IMR-90 (cell line): Measurements from ENCODE around the gene SIGLEC7. TPM values are rescaled to one million over a fixed set of nuclear protein-coding genes. Genes with fewer than 3 reads are reported as not detected.

Experiments
- ATAC-seq: fragments of 200-7000 bp; cut with Tn5 transposase; 2 replicates; pipeline ENCODE4 v1.9.1; 2020; ENCODE audit warnings: low read depth, mild to moderate bottlenecking, moderate library complexity
- BruUV-seq: library from RNA; stranded (reverse); fragments of 400-500 nt; replicated peaks from 2 replicates; lab custom pipeline; 2021; lab: Mats Ljungman, UMichigan
- CTCF ChIA-PET: fragments of 300-600 bp; formaldehyde crosslinking; extraction: SDS; loops from one replicate; lab custom pipeline; 2021; ENCODE audit warnings: antibody characterized with exemption; lab: Yijun Ruan, JAX
- POLR2A ChIA-PET: fragments of 300-600 bp; sonication (Branson Sonifier 250); formaldehyde crosslinking; loops from one replicate; lab custom pipeline; 2022; ENCODE audit warnings: antibody characterized with exemption; ENCODE audit not compliant: unreplicated experiment; lab: Charles Lee
- DNase-seq: peaks from one replicate; pipeline ENCODE4 v3.0.0; 2013
- H2AFZ ChIP-seq: replicated peaks from 2 replicates; pipeline ENCODE3; 2013; ENCODE audit warnings: low read length, mild to moderate bottlenecking; ENCODE audit not compliant: poor library complexity
- H2AK5ac ChIP-seq: 2 replicates; pipeline ENCODE4 v1.6.1; 2013; ENCODE audit warnings: low read depth, low read length, inconsistent platforms
- H2AK9ac ChIP-seq: replicated peaks from 2 replicates; pipeline ENCODE3; 2013; ENCODE audit warnings: mild to moderate bottlenecking, low read depth, low read length, moderate library complexity; ENCODE audit not compliant: poor library complexity
- H2BK120ac ChIP-seq: 2 replicates; pipeline ENCODE4 v1.6.1; 2013; ENCODE audit warnings: low read depth, low read length, inconsistent platforms
- H2BK15ac ChIP-seq: 3 replicates; pipeline ENCODE4 v1.6.1; 2013; ENCODE audit warnings: low read depth, low read length, inconsistent platforms
- H2BK20ac ChIP-seq: 2 replicates; pipeline ENCODE4 v1.6.1; 2013; ENCODE audit warnings: low read depth, mild to moderate bottlenecking, inconsistent platforms, low read length, moderate library complexity
- H2BK5ac ChIP-seq: 2 replicates; pipeline ENCODE4 v1.6.1; 2013; ENCODE audit warnings: mild to moderate bottlenecking, low read depth, low read length, inconsistent platforms; ENCODE audit not compliant: poor library complexity, severe bottlenecking
- H3K14ac ChIP-seq: replicated peaks from 2 replicates; pipeline ENCODE4 v1.6.1; 2013; ENCODE audit warnings: low read depth, low read length, inconsistent platforms
- H3K18ac ChIP-seq: 2 replicates; pipeline ENCODE4 v1.6.1; 2013; ENCODE audit warnings: low read depth, low read length, control low read depth
- H3K23ac ChIP-seq: 2 replicates; pipeline ENCODE4 v1.6.1; 2013; ENCODE audit warnings: low read depth, low read length, inconsistent platforms
- H3K27ac ChIP-seq: 2 replicates; pipeline ENCODE4 v1.5.1; 2013; ENCODE audit warnings: mild to moderate bottlenecking, control low read depth, low read length; ENCODE audit not compliant: insufficient read depth
- H3K27me3 ChIP-seq: 2 replicates; pipeline ENCODE4 v1.6.1; 2013; ENCODE audit warnings: low read length; ENCODE audit not compliant: control insufficient read depth, insufficient read depth
- H3K36me3 ChIP-seq: 2 replicates; pipeline ENCODE4 v1.6.1; 2013; ENCODE audit warnings: low read length, mixed read lengths; ENCODE audit not compliant: control insufficient read depth, insufficient read depth
- H3K4ac ChIP-seq: 2 replicates; pipeline ENCODE4 v1.6.1; 2013; ENCODE audit warnings: low read depth, low read length, inconsistent platforms
- H3K4me1 ChIP-seq: 2 replicates; pipeline ENCODE4 v1.6.1; 2013; ENCODE audit warnings: low read length, mixed read lengths; ENCODE audit not compliant: control insufficient read depth, insufficient read depth
- H3K4me2 ChIP-seq: 2 replicates; pipeline ENCODE4 v1.6.1; 2013; ENCODE audit warnings: low read depth, mild to moderate bottlenecking, control low read depth, low read length, moderate library complexity
- H3K4me3 ChIP-seq: 2 replicates; pipeline ENCODE4 v1.5.1; 2013; ENCODE audit warnings: low read depth, mild to moderate bottlenecking, control low read depth, low read length, moderate library complexity; ENCODE audit not compliant: insufficient read depth
- H3K56ac ChIP-seq: 2 replicates; pipeline ENCODE4 v1.6.1; 2013; ENCODE audit warnings: low read length, inconsistent platforms; ENCODE audit not compliant: insufficient read depth; ENCODE audit errors: extremely low read depth
- H3K79me1 ChIP-seq, 2 experiments: 2 replicates each; pipeline ENCODE4 v1.6.1; 2013; ENCODE audit warnings: low read length in 2 of 2, inconsistent platforms in 1 of 2, low read depth in 1 of 2
- H3K9ac ChIP-seq: 2 replicates; pipeline ENCODE4 v1.6.1; 2013; ENCODE audit warnings: low read depth, low read length, control low read depth
- H3K9me1 ChIP-seq: 2 replicates; pipeline ENCODE4 v1.6.1; 2013; ENCODE audit warnings: low read length, inconsistent platforms; ENCODE audit not compliant: insufficient read depth
- H3K9me3 ChIP-seq: 2 replicates; pipeline ENCODE4 v1.6.1; 2013; ENCODE audit warnings: low read length; ENCODE audit not compliant: control insufficient read depth, insufficient read depth
- H4K20me1 ChIP-seq: 2 replicates; pipeline ENCODE4 v1.6.1; 2013; ENCODE audit warnings: low read length, inconsistent platforms; ENCODE audit not compliant: insufficient read depth
- H4K5ac ChIP-seq: 2 replicates; pipeline ENCODE4 v1.6.1; 2013; ENCODE audit warnings: mild to moderate bottlenecking, low read depth, low read length, control low read depth
- H4K8ac ChIP-seq, 2 experiments: 2 replicates each; pipeline ENCODE4 v1.6.1; 2013; ENCODE audit warnings: low read depth in 2 of 2, low read length in 2 of 2, control low read depth in 1 of 2, inconsistent platforms in 1 of 2
- H4K91ac ChIP-seq: 2 replicates; pipeline ENCODE4 v1.6.1; 2013; ENCODE audit warnings: low read depth, low read length, inconsistent platforms; ENCODE audit not compliant: insufficient read depth
- BHLHE40 ChIP-seq: fragments of 150-350 bp; IDR thresholded peaks from 2 replicates; pipeline ENCODE4 v1.6.1; 2016; ENCODE audit warnings: mild to moderate bottlenecking, low read depth, low read length
- CEBPB ChIP-seq: IDR thresholded peaks from 2 replicates; pipeline ENCODE4 v1.6.1; 2012; ENCODE audit warnings: low read depth, low read length, improper control_type of control experiment
- CHD1 ChIP-seq: IDR thresholded peaks from 2 replicates; pipeline ENCODE4 v1.6.1; 2012; ENCODE audit warnings: low read depth, low read length, improper control_type of control experiment
- CTCF ChIP-seq: conservative IDR thresholded peaks from 2 replicates; pipeline ENCODE4 v1.5.1; 2012; ENCODE audit warnings: mild to moderate bottlenecking, low read depth, low read length, improper control_type of control experiment
- ELK1 ChIP-seq: fragments of 150-350 bp; IDR thresholded peaks from 2 replicates; pipeline ENCODE4 v1.6.1; 2016; ENCODE audit warnings: low read depth, mild to moderate bottlenecking, low read length, moderate library complexity, borderline replicate concordance
- FOS ChIP-seq: fragments of 150-350 bp; IDR thresholded peaks from 2 replicates; pipeline ENCODE4 v1.6.1; 2016; ENCODE audit warnings: low read depth, low read length
- MAFK ChIP-seq: IDR thresholded peaks from 2 replicates; pipeline ENCODE4 v1.6.1; 2012; ENCODE audit warnings: low read depth, low read length, improper control_type of control experiment
- MAZ ChIP-seq: IDR thresholded peaks from 2 replicates; pipeline ENCODE4 v1.6.1; 2012; ENCODE audit warnings: low read depth, mild to moderate bottlenecking, low read length, improper control_type of control experiment, moderate library complexity, borderline replicate concordance
- MXI1 ChIP-seq: IDR thresholded peaks from 2 replicates; pipeline ENCODE4 v1.6.1; 2012; ENCODE audit warnings: low read depth, mild to moderate bottlenecking, low read length, moderate library complexity, borderline replicate concordance
- NFE2L2 ChIP-seq: fragments of 150-350 bp; IDR thresholded peaks from 2 replicates; pipeline ENCODE4 v1.6.1; 2016; ENCODE audit warnings: low read depth, mild to moderate bottlenecking, low read length
- POLR2A ChIP-seq: IDR thresholded peaks from 2 replicates; pipeline ENCODE4 v1.6.1; 2012; ENCODE audit warnings: mild to moderate bottlenecking, low read depth, low read length
- RAD21 ChIP-seq: IDR thresholded peaks from 2 replicates; pipeline ENCODE4 v1.6.1; 2012; ENCODE audit warnings: low read length, improper control_type of control experiment
- RCOR1 ChIP-seq: IDR thresholded peaks from 2 replicates; pipeline ENCODE4 v1.6.1; 2012; ENCODE audit warnings: mild to moderate bottlenecking, low read length, improper control_type of control experiment; ENCODE audit not compliant: insufficient replicate concordance
- RFX5 ChIP-seq: IDR thresholded peaks from 2 replicates; pipeline ENCODE4 v1.8.0; 2012; ENCODE audit warnings: low read depth, mild to moderate bottlenecking, low read length, moderate library complexity
- SMC3 ChIP-seq: fragments of 150-350 bp; IDR thresholded peaks from 2 replicates; pipeline ENCODE4 v1.6.1; 2016; ENCODE audit warnings: low read depth, mild to moderate bottlenecking, antibody characterized with exemption, low read length, moderate library complexity
- USF2 ChIP-seq: fragments of 150-350 bp; IDR thresholded peaks from 2 replicates; pipeline ENCODE4 v1.6.1; 2017; ENCODE audit warnings: mild to moderate bottlenecking, antibody characterized with exemption, low read length, low read depth
- WGBS, 2 experiments: methylation state at CpG; one replicate each; pipeline versions ENCODE4 v1.1.5 to v1.1.7; 2013; ENCODE audit warnings: missing lambda C conversion rate in 2 of 2; ENCODE audit not compliant: insufficient read length in 1 of 2; ENCODE audit errors: extremely low coverage in 2 of 2; 5-methylcytosine and 5-hydroxymethylcytosine counted together
- dilution Hi-C: fragments of 300-500 bp; cut with HindIII; formaldehyde crosslinking; loops from one replicate; pipeline ENCODE4 v1.14.3; 2018; ENCODE audit warnings: low sequenced_read_pairs; ENCODE audit not compliant: unreplicated experiment
- in situ Hi-C: fragments of 300-500 bp; cut with MboI; formaldehyde crosslinking; loops from 3 replicates; pipeline ENCODE4 v1.14.3; 2019; ENCODE audit warnings: low sequenced_read_pairs, inconsistent platforms, mixed read lengths
- intact Hi-C: fragments of 100-400 bp; cut with micrococcal nuclease; formaldehyde crosslinking; loops from 2 replicates; pipeline ENCODE4 v1.10.0; 2022
- polyA plus RNA-seq, 3 experiments: library from polyadenylated mRNA; depleted of rRNA; stranded (reverse); fragments of >200 nt; gene quantifications; 2 replicates each; pipeline ENCODE4 v1.2.3, GENCODE V29; 2012; ENCODE audit warnings: low replicate concordance in 1 of 3
- total RNA-seq: library from RNA; depleted of rRNA; stranded (reverse); fragments of >200 nt; gene quantifications from 2 replicates; pipeline ENCODE4 v1.2.3, GENCODE V29; 2012

The SIGLEC7 gene
- total and polyA plus RNA-seq, 2 of the 4 experiments (the other 2 are of a cell fraction) = not detected

- no peaks in the 10 kb centered on the region for H3K9me3 ChIP-seq
- H3K23ac ChIP-seq = no peak overlapping the region
- intact Hi-C loops (no loop called here), in situ Hi-C loops (no loop called here), dilution Hi-C loops (no loop called here)
- CTCF ChIA-PET = no interaction called here
- H2AFZ ChIP-seq = no peak overlapping the region
- H2BK15ac ChIP-seq = no peak overlapping the region
- H3K27ac ChIP-seq = no peak overlapping the region
- no peak overlapping the region for H2AK9ac ChIP-seq
- no peak overlapping the region for H3K18ac ChIP-seq
- no peak overlapping the region for H4K91ac ChIP-seq
- H3K4me1 ChIP-seq = no peaks in the 10 kb centered on the region
- H3K79me1 ChIP-seq = no peaks in the 10 kb centered on the region
- no peak overlapping the region for H2BK20ac ChIP-seq
- no peak overlapping the region for H3K4ac ChIP-seq
- DNase-seq (no peak), ATAC-seq (no peak)
- no peak overlapping the region for H3K14ac ChIP-seq
- H2BK5ac ChIP-seq = no peak overlapping the region
- no peaks in the 10 kb centered on the region for H4K20me1 ChIP-seq
- H3K9me1 ChIP-seq = no peaks in the 10 kb centered on the region
- H3K4me2 ChIP-seq = no peak overlapping the region
- H3K27me3 ChIP-seq = peaks cover 4% of the 10 kb centered on the region
- H3K4me3 ChIP-seq = no peak overlapping the region
- H3K56ac ChIP-seq = no peak overlapping the region
- no peak overlapping the region for H4K5ac ChIP-seq
- no peak overlapping the region for H2AK5ac ChIP-seq
- no TSS peak for BruUV-seq
- H3K36me3 ChIP-seq = no peaks in the 10 kb centered on the region
- WGBS, 2 experiments = 78% methylated on average over 3 of the region's 8 CpGs; no CpG with 5 or more reads in 1 of the 2 experiments
- H4K8ac ChIP-seq = no peak overlapping the region
- TF ChIP-seq ELK1 = no peak
- TF ChIP-seq BHLHE40 = no peak
- TF ChIP-seq NFE2L2 = no peak
- no peak for TF ChIP-seq RCOR1
- TF ChIP-seq SMC3 = no peak
- no peak for TF ChIP-seq MXI1
- TF ChIP-seq RFX5 = no peak
- TF ChIP-seq MAFK = no peak
- no peak for TF ChIP-seq POLR2A
- no peak for TF ChIP-seq MAZ
- TF ChIP-seq FOS = no peak
- no peak for TF ChIP-seq CHD1
- TF ChIP-seq USF2 = no peak
- no peak for TF ChIP-seq CEBPB
- no peak for TF ChIP-seq CTCF
- no peak for TF ChIP-seq RAD21
- H2BK120ac ChIP-seq = no peak overlapping the region
- POLR2A ChIA-PET = no interaction called here
- no peak overlapping the region for H3K9ac ChIP-seq
Observed at GRCh38 chr19:51135986-51136762, 5.9 kb upstream of the SIGLEC7 start.
